ENCODE results near the gene BLM.

GRCh38 chr15:90844696-90845095 lies 127.5 kb downstream of the BLM start:
- no peak for TF ChIP-seq CTCF (IDR thresholded peaks at IDR 0.05 in 2 of 3, conservative IDR thresholded peaks at IDR 0.05 in 1 of 3; ENCODE audit: borderline replicate concordance in 1 of 3, insufficient read depth in 1 of 3, low read depth in 2 of 3, low read length in 2 of 3)
- no peak for TF ChIP-seq POLR2AphosphoS5 (IDR thresholded peaks at IDR 0.05; ENCODE audit: low read depth, low read length)
- no peak for TF ChIP-seq POLR2A (IDR thresholded peaks at IDR 0.05; ENCODE audit: borderline replicate concordance, extremely low read depth, insufficient read depth, insufficient read length)

Measured in HCT116 (cell line).